Neural progenitor cell (in vitro differentiated cells): ENCODE measurements around the gene LPCAT2.

Experiments used
- EZH2 ChIP-seq: fragments of 200-600 bp; sonication (generic); IDR thresholded peaks from 2 replicates; pipeline ENCODE4 v1.6.1; 2017; ENCODE audit warnings: antibody characterized with exemption, mild to moderate bottlenecking, moderate library complexity
- TF ChIP-seq, protein P1 (sequence below): fragments of 200-600 bp; sonication (generic); IDR thresholded peaks from 2 replicates; pipeline ENCODE4 v1.5.1; 2017; ENCODE audit warnings: antibody characterized with exemption, mild to moderate bottlenecking

DNA sequence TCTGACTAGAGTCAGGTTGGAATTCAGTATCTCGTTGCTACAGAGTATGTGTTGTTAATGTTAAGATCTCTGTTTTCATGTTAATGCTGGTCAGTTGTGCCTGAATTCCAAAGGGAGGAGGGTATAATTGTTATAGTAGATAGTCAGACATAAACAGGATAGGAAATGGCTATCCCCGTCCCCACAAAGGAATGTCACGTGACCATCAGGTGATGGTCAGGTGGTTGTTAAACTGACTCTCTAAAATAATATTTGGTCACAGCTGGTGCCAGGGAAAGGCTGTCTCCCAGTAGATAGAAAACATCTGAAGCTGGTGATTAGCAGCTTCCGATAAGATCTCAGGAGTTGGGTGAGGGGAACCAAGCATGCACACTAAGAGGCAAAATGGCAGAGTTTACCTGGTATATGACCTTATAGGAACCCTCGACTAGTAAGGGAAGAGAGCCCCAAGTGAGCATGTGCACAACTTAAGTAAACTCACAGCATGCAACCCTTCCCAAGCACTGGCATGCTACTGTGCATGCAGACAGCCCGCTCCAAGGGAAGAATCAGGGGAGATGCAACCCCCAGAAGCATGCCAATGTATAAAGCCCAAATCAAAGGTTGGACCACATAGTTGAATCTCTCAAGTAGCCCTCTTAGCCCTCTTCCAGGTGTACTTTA is 119.6 kb downstream of the LPCAT2 start:
- TF ChIP-seq, protein P1, sequence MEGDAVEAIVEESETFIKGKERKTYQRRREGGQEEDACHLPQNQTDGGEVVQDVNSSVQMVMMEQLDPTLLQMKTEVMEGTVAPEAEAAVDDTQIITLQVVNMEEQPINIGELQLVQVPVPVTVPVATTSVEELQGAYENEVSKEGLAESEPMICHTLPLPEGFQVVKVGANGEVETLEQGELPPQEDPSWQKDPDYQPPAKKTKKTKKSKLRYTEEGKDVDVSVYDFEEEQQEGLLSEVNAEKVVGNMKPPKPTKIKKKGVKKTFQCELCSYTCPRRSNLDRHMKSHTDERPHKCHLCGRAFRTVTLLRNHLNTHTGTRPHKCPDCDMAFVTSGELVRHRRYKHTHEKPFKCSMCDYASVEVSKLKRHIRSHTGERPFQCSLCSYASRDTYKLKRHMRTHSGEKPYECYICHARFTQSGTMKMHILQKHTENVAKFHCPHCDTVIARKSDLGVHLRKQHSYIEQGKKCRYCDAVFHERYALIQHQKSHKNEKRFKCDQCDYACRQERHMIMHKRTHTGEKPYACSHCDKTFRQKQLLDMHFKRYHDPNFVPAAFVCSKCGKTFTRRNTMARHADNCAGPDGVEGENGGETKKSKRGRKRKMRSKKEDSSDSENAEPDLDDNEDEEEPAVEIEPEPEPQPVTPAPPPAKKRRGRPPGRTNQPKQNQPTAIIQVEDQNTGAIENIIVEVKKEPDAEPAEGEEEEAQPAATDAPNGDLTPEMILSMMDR = no peak
- no peak for TF ChIP-seq EZH2
